Skin epidermis (tissue), 12 donors: ENCODE results near the gene STH.
"Not testable (repeated sequence)": the region's sequence is repeated elsewhere in the genome, so short reads cannot be mapped to it uniquely, and the experiment has no call there.

ENCODE experiments used
- H3K27ac ChIP-seq, 21 experiments: fragments of 200-600 bp; sonication (generic) in 11 of 21; one replicate each; pipeline ENCODE4 v1.5.0; 2020; ENCODE audit warnings: mild to moderate bottlenecking in 3 of 21, inconsistent platforms in 2 of 21, moderate library complexity in 2 of 21
- H3K4me3 ChIP-seq, 7 experiments: fragments of 200-600 bp; sonication (generic) in 2 of 7; one replicate each; pipeline ENCODE4 v1.5.0; 2020; ENCODE audit warnings: inconsistent platforms in 2 of 7, mild to moderate bottlenecking in 2 of 7, moderate library complexity in 1 of 7

Gene STH

GRCh38 chr17:45998987-45999899, at the start of gene STH:
Gene STH (plus strand): TSS chr17:45999250. CDS start chr17:45999280, 30 bp downstream.
- no peak within 1 kb of the TSS for H3K27ac ChIP-seq
- no peak within 1 kb of the TSS for H3K4me3 ChIP-seq

- no peak overlapping the region for H3K4me3 ChIP-seq
These were observed 49.2 kb upstream of the STH start for GRCh38 chr17:45949755-45950320.

GRCh38 chr17:45950888-45951287, 48.2 kb upstream of the STH start:
- H3K4me3 ChIP-seq = no peak overlapping the region
- no peak overlapping the region for H3K27ac ChIP-seq

More at GRCh38 chr17:45949755-45950320, 49.2 kb upstream of the STH start:
- H3K27ac ChIP-seq = no peak overlapping the region

- Histone ChIP-seq H3K4me3 (no peak overlapping the region), H3K27ac (no peak overlapping the region)
These were observed 47.6 kb upstream of the STH start for GRCh38 chr17:45951403-45951802.

- H3K27ac ChIP-seq = no peak overlapping the region
- no peak overlapping the region for H3K4me3 ChIP-seq
These were observed 47.1 kb upstream of the STH start for GRCh38 chr17:45951941-45952340.

- no peak overlapping the region for H3K27ac ChIP-seq
- no peak overlapping the region for H3K4me3 ChIP-seq
These were observed 46.2 kb upstream of the STH start for GRCh38 chr17:45952814-45953320.

DNA sequence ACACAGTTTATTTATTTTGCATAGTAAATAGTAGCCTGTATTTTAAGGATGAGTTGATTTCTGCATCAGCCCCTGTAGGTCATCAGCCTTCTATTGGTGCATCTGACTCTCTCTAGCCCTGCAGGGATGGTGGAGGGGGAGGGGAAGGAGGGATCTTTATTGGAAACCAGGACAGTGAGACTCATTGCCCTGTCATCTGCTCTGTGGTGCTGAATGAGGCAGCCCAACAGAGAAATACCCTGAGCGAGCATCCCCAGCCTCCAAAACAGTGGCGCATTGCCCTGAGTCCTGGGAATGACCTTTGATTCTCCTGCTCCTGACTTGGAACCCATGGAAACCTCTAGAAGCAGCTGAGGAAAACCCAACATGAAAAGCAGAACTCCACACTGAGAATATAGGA, 45.5 kb upstream of the STH start:
- Histone ChIP-seq H3K27ac (no peak overlapping the region), H3K4me3 (no peak overlapping the region)

GRCh38 chr17:45954914-45955313, 44.1 kb upstream of the STH start:
- no peak overlapping the region for H3K27ac ChIP-seq

DNA sequence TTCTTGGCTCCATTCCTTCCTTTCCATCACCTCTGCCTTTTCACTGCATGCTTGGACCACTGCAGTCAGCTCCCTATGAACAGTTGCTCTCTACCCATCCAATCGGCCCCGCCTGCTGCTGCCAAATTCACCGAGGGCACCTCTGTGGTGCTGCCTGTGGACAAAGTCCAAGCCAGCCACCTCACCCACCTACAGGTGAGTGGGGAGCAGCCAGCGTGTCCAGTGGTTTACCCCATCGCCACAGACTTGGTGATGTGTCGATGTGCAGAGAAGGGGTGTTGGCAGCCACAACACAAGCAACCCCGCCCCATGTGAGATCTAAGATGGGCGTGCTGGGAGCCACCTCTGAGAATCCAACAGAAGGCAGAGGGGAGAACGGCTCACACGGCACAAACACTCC, 43.7 kb upstream of the STH start:
- Histone ChIP-seq H3K4me3 (no peak overlapping the region), H3K27ac (no peak overlapping the region)

More at GRCh38 chr17:45954914-45955313, 44.1 kb upstream of the STH start:
- H3K4me3 ChIP-seq = no peak overlapping the region

- H3K27ac ChIP-seq = no peak overlapping the region
These were observed 43.0 kb upstream of the STH start for GRCh38 chr17:45956090-45956489.

DNA sequence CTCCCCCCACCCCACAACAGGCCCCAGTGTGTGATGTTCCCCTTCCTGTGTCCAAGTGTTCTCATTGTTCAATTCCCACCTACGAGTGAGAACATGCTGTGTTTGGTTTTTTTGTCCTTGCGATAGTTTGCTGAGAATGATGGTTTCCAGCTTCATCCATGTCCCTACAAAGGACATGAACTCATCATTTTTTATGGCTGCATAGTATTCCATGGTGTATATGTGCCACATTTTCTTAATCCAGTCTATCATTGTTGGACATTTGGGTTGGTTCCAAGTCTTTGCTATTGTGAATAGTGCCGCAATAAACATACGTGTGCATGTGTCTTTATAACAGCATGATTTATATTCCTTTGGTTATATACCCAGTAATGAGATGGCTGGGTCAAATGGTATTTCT, 42.3 kb upstream of the STH start:
- H3K27ac ChIP-seq, H3K4me3 ChIP-seq: not testable (repeated sequence)

More at GRCh38 chr17:45956090-45956489, 43.0 kb upstream of the STH start:
- no peak overlapping the region for H3K4me3 ChIP-seq

DNA sequence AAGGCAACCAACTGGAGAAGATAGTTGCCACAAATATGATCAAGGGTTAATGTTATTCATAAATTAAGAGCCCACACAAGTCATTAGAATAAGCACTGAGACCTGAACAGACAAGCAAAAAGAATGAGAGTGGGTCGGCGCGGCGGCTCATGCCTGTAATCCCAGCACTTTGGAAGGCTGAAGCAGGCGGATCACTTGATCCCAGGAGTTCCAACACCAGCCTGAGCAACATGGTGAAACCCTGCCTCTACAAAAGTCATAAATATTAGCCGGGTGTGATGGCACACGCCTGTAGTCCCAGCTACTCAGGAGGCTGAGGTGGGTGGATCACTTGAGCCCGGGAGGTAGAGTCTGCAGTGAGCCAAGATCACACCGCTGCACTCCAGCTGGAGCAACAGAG, 40.7 kb upstream of the STH start:
- H3K27ac ChIP-seq = no peak overlapping the region
- no peak overlapping the region for H3K4me3 ChIP-seq

- H3K27ac ChIP-seq = no peak overlapping the region
- no peak overlapping the region for H3K4me3 ChIP-seq
These were observed 39.9 kb upstream of the STH start for GRCh38 chr17:45958994-45959665.

DNA sequence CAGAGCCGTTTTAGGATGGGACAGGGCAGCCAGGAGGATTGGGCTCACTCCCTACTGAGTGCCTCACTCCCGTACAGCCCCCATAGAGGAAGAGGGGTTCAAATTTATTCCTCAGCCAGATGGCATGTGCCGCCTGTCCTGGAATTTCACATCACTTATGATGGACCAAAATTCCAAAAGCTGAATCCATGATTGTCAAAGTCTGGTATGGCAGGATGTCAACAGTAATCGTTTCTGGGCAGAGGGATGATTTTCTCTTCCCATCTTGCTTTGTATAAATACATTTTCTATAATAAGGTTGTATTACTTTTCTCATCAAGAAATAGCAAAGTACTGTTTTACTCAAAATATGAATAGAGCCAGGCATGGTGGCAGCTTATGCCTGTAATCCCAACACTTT, 38.7 kb upstream of the STH start:
- Histone ChIP-seq H3K4me3 (no peak overlapping the region), H3K27ac (no peak overlapping the region)

DNA sequence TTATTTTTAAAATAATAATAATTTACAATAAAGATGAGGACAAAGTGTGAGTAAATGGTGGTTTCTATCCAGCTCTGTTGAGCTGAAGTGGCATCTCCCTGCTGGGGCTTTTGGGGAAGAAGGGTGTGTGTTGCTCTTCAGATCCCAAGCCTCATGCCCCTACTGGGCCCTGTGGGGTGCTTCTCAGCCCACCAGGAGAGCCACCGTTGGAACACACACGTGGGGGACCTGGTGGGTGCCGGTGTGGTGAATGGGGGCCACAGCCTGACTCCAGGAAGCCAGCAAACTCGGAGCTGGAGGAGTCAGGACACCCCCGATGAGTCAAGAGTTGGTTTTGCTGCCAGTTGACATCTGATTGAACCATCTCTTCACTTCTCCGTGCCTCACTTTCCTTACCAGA, 37.8 kb upstream of the STH start:
- H3K27ac ChIP-seq = no peak overlapping the region
- no peak overlapping the region for H3K4me3 ChIP-seq

- no peak overlapping the region for H3K4me3 ChIP-seq
- no peak overlapping the region for H3K27ac ChIP-seq
These were observed 36.7 kb upstream of the STH start for GRCh38 chr17:45962221-45962972.

DNA sequence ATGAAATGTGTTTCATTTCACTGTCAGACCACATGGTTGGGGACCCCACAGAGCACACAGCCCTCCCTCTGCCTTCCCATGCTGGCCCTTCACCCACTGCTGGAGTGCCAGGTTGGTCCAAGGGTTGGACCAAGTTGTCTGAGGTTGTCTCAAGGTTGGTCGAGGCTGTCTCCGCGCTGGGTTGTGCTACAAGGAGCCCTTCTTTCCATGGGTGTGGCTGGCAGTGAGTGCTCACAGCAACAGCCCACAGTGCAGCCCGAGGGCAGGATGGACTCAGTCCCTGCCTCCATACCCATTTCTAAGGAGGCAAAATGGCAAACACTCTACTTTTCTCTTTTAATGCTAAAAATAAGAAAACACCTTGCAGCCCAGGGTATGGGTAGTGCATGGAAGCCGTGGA, 35.8 kb upstream of the STH start:
- Histone ChIP-seq H3K27ac (no peak overlapping the region), H3K4me3 (no peak overlapping the region)

DNA sequence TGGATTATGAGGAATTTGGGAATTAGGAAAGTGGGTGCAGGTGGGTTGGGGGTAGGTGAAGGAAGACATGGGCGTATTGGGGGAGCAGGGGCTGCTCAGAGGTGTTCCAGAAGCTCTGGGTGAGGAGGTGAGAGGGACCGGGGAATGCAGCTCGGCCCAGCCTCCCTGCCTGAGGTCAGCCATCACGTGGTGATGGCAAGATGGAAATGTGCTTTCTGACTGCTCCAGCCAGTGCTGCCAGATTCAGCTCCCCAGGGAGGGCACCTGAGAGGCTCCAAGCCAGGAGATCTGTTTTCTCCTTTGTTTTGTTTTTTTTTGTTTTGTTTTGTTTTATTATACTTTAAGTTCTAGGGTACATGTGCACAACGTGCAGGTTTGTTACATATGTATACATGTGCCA, 35.2 kb upstream of the STH start:
- Histone ChIP-seq H3K4me3 (no peak overlapping the region), H3K27ac (no peak overlapping the region)

GRCh38 chr17:45964634-45965033, 34.4 kb upstream of the STH start:
- Histone ChIP-seq H3K4me3 (no peak overlapping the region), H3K27ac (no peak overlapping the region)

DNA sequence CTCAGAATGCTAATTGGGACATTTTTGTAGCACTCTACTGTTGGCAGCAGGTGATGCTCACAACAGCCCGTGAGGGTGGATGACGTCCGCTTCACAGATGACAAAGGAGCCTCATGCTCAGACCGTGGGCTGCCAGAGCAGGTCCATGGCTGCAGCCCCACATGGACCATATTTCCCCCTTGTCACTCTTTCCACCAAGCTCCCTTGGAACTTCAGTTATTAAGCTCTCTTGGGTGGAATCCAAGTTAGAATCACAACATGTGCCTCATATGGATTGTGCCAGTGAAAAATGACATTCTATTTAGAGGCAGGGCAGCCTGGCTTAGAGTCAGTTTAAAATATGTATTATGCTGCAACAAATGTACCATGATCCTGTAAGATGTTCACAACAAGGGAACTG, 33.2 kb upstream of the STH start:
- H3K27ac ChIP-seq = no peak overlapping the region
- no peak overlapping the region for H3K4me3 ChIP-seq
